Progenitor cell of endocrine pancreas (in vitro differentiated cells): Measurements from ENCODE around the gene SLC25A26. TPM values are rescaled to one million over a fixed set of nuclear protein-coding genes. Genes with fewer than 3 reads are reported as not detected.

Experiments used
- DNase-seq: peaks from one replicate; pipeline ENCODE4 v3.0.0; 2021; ENCODE audit warnings: low spot score; ENCODE audit not compliant: unreplicated experiment
- H3K27ac Mint-ChIP-seq: 2 replicates; pipeline ENCODE4 v1.8.0; 2021; ENCODE audit warnings: mild to moderate bottlenecking, moderate library complexity, mixed read lengths
- H3K27me3 Mint-ChIP-seq: 2 replicates; pipeline ENCODE4 v1.8.0; 2021; ENCODE audit warnings: mixed read lengths
- H3K36me3 Mint-ChIP-seq: 2 replicates; pipeline ENCODE4 v1.8.0; 2022; ENCODE audit warnings: mixed read lengths; ENCODE audit not compliant: insufficient read depth
- H3K4me1 Mint-ChIP-seq: 2 replicates; pipeline ENCODE4 v1.8.0; 2021; ENCODE audit warnings: low read depth, mixed read lengths
- H3K4me3 Mint-ChIP-seq: 2 replicates; pipeline ENCODE4 v1.8.0; 2021; ENCODE audit warnings: low read depth, mild to moderate bottlenecking, moderate library complexity, mixed read lengths
- H3K9me3 Mint-ChIP-seq: 2 replicates; pipeline ENCODE4 v1.8.0; 2021; ENCODE audit warnings: low read depth, mixed read lengths
- total RNA-seq: library from RNA; stranded (reverse); gene quantifications from 2 replicates; pipeline ENCODE4 v1.2.1, GENCODE V29; 2021
- TF ChIP-seq, protein P1 (sequence below): fragments of 200-600 bp; sonication (generic); IDR thresholded peaks from one replicate; pipeline ENCODE4 v1.5.0; 2021; ENCODE audit warnings: antibody characterized with exemption, mild to moderate bottlenecking; ENCODE audit not compliant: unreplicated experiment

Gene SLC25A26
- total RNA-seq, 1 donor from 2014 or later: 18.9 TPM

DNA sequence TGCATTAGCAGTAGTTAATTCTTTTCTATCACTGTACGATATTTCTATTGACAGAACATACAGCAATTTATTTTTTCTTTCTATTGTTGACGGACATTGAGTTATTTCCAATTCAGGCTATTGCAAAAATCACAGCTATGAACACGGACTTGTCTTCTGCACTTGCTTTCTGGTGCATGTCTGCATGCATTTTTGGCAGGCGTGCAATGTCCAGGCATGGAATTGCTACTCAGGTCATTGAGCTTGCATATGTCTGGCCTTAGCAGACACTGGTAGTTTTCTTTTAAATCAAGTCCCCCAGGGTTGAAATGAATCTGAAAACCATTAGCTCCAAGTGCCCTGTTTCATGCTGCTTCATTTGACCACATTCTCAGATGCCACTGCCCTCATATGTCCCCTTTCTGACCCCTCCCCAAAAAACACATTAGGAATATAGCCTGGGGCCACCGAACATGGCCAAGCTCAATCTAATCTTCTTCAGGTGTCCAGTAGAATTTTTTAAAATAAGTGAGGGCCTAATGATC, 207.2 kb downstream of the SLC25A26 start:
- no peaks in the 10 kb centered on the region for H3K27me3 Mint-ChIP-seq
- DNase-seq: no peak
- H3K4me1 Mint-ChIP-seq: peaks cover 10% of the 10 kb centered on the region
- peaks cover 3% of the 10 kb centered on the region for H3K9me3 Mint-ChIP-seq
- TF ChIP-seq, protein P1, sequence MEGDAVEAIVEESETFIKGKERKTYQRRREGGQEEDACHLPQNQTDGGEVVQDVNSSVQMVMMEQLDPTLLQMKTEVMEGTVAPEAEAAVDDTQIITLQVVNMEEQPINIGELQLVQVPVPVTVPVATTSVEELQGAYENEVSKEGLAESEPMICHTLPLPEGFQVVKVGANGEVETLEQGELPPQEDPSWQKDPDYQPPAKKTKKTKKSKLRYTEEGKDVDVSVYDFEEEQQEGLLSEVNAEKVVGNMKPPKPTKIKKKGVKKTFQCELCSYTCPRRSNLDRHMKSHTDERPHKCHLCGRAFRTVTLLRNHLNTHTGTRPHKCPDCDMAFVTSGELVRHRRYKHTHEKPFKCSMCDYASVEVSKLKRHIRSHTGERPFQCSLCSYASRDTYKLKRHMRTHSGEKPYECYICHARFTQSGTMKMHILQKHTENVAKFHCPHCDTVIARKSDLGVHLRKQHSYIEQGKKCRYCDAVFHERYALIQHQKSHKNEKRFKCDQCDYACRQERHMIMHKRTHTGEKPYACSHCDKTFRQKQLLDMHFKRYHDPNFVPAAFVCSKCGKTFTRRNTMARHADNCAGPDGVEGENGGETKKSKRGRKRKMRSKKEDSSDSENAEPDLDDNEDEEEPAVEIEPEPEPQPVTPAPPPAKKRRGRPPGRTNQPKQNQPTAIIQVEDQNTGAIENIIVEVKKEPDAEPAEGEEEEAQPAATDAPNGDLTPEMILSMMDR: no peak
- peaks cover 11% of the 10 kb centered on the region for H3K36me3 Mint-ChIP-seq
- no peak overlapping the region for H3K4me3 Mint-ChIP-seq
- no peak overlapping the region for H3K27ac Mint-ChIP-seq

Other genes starting within 250 kb of the SLC25A26 start
- 142 and 150 TPM in 2 replicates for gene MAGI1, start 182.1 kb upstream of the SLC25A26 start, total RNA-seq